Sigmoid colon (tissue), 4 donors: ENCODE data around the gene NPIPB2.

Experiments
- POLR2A ChIP-seq, 2 donors: fragments of 450-650 bp; IDR thresholded peaks; one replicate each; pipeline ENCODE4 v1.6.1; 2016; ENCODE audit warnings: antibody characterized with exemption in 2 of 2, mild to moderate bottlenecking in 2 of 2, moderate library complexity in 2 of 2
- POLR2AphosphoS5 ChIP-seq, 4 donors: sonication (generic); formaldehyde crosslinking; IDR thresholded peaks; one replicate each; pipeline ENCODE4 v1.6.1; 2017; ENCODE audit warnings: antibody characterized with exemption in 4 of 4
- TF ChIP-seq, protein P1 (sequence below), 4 experiments: fragments of 450-650 bp in 3 of 4; fragments of 200-600 bp in 1 of 4; IDR thresholded peaks; one replicate each; pipeline ENCODE4 v1.5.1; 2016 to 2019; ENCODE audit warnings: antibody characterized with exemption in 4 of 4, mild to moderate bottlenecking in 3 of 4, moderate library complexity in 2 of 4

GRCh38 chr16:11990702-11991390 is 49.0 kb upstream of the NPIPB2 start:
- TF ChIP-seq, protein P1, sequence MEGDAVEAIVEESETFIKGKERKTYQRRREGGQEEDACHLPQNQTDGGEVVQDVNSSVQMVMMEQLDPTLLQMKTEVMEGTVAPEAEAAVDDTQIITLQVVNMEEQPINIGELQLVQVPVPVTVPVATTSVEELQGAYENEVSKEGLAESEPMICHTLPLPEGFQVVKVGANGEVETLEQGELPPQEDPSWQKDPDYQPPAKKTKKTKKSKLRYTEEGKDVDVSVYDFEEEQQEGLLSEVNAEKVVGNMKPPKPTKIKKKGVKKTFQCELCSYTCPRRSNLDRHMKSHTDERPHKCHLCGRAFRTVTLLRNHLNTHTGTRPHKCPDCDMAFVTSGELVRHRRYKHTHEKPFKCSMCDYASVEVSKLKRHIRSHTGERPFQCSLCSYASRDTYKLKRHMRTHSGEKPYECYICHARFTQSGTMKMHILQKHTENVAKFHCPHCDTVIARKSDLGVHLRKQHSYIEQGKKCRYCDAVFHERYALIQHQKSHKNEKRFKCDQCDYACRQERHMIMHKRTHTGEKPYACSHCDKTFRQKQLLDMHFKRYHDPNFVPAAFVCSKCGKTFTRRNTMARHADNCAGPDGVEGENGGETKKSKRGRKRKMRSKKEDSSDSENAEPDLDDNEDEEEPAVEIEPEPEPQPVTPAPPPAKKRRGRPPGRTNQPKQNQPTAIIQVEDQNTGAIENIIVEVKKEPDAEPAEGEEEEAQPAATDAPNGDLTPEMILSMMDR (IDR thresholded peaks at IDR 0.05) = no peak
- TF ChIP-seq POLR2AphosphoS5 (IDR thresholded peaks at IDR 0.05) (no peak), POLR2A (IDR thresholded peaks at IDR 0.05) (no peak)
